ENCODE measurements around the gene UGT2A3. TPM values are rescaled to one million over a fixed set of nuclear protein-coding genes. Genes with fewer than 3 reads are reported as not detected.
"Not testable (repeated sequence)": the region's sequence is repeated elsewhere in the genome, so short reads cannot be mapped to it uniquely, and the experiment has no call there.

Gene UGT2A3
- total RNA-seq, 2 experiments from 2014 or later: not detected

- no peak overlapping the region for H3K4me3 ChIP-seq (ENCODE audit: low read depth, low read length, poor library complexity, severe bottlenecking)
- DNase-seq (ENCODE audit: low spot score): no peak
- H3K4me2 ChIP-seq (ENCODE audit: low read length): no peak overlapping the region
- H3K27ac ChIP-seq (ENCODE audit: low read depth, low read length, poor library complexity, severe bottlenecking): no peak overlapping the region
- H3K9me3 ChIP-seq (ENCODE audit: low read length): no peaks in the 10 kb centered on the region
- H3K36me3 ChIP-seq (ENCODE audit: insufficient read depth, low read length): no peaks in the 10 kb centered on the region
- no peaks in the 10 kb centered on the region for H3K79me2 ChIP-seq (ENCODE audit: insufficient read depth, low read depth, low read length)
- no TSS peak for BruUV-seq (replicated peaks)
- H2AFZ ChIP-seq (ENCODE audit: low read length): no peak overlapping the region
- H4K20me1 ChIP-seq (ENCODE audit: insufficient read depth, low read length): no peaks in the 10 kb centered on the region
- H3K9me2 ChIP-seq (ENCODE audit: insufficient read depth, low read length): no peaks in the 10 kb centered on the region
- no peaks in the 10 kb centered on the region for H3K4me1 ChIP-seq (ENCODE audit: insufficient read depth, low read length, poor library complexity, severe bottlenecking)
- ChIA-PET POLR2A (no interaction called here), CTCF (ENCODE audit: unreplicated experiment) (no interaction called here)
- intact Hi-C loops (cut with micrococcal nuclease; ENCODE audit: unreplicated experiment): no loop called here
- no peak for TF ChIP-seq EZH2phosphoT487 (IDR thresholded peaks at IDR 0.05; ENCODE audit: borderline replicate concordance, low read depth, low read length)
- no peak for TF ChIP-seq CTCF (conservative IDR thresholded peaks at IDR 0.05; ENCODE audit: low read length)
Observed at GRCh38 chr4:68963374-68963773, 11.8 kb upstream of the UGT2A3 start.

GRCh38 chr4:68962868-68963267, 11.3 kb upstream of the UGT2A3 start:
- H3K9me3 ChIP-seq (ENCODE audit: low read length): no peaks in the 10 kb centered on the region
- H3K9me2 ChIP-seq (ENCODE audit: insufficient read depth, low read length): no peaks in the 10 kb centered on the region
- H3K79me2 ChIP-seq (ENCODE audit: insufficient read depth, low read depth, low read length): no peaks in the 10 kb centered on the region
- TF ChIP-seq EZH2phosphoT487 (IDR thresholded peaks at IDR 0.05; ENCODE audit: borderline replicate concordance, low read depth, low read length) (no peak), CTCF (conservative IDR thresholded peaks at IDR 0.05; ENCODE audit: low read length) (no peak)
- CTCF ChIA-PET (ENCODE audit: unreplicated experiment): no interaction called here
- intact Hi-C loops (cut with micrococcal nuclease; ENCODE audit: unreplicated experiment): no loop called here
- no peak overlapping the region for H3K27ac ChIP-seq (ENCODE audit: low read depth, low read length, poor library complexity, severe bottlenecking)
- POLR2A ChIA-PET: no interaction called here
- no peak overlapping the region for H3K4me3 ChIP-seq (ENCODE audit: low read depth, low read length, poor library complexity, severe bottlenecking)
- BruUV-seq (replicated peaks): no TSS peak
- H2AFZ ChIP-seq (ENCODE audit: low read length): no peak overlapping the region
- H3K4me2 ChIP-seq (ENCODE audit: low read length): no peak overlapping the region
- no peaks in the 10 kb centered on the region for H3K4me1 ChIP-seq (ENCODE audit: insufficient read depth, low read length, poor library complexity, severe bottlenecking)
- H4K20me1 ChIP-seq (ENCODE audit: insufficient read depth, low read length): no peaks in the 10 kb centered on the region
- no peaks in the 10 kb centered on the region for H3K36me3 ChIP-seq (ENCODE audit: insufficient read depth, low read length)
- DNase-seq (ENCODE audit: low spot score): no peak

GRCh38 chr4:68960294-68961163, 8.9 kb upstream of the UGT2A3 start:
- intact Hi-C loops (cut with micrococcal nuclease; ENCODE audit: unreplicated experiment): no loop called here
- no TSS peak for BruUV-seq (replicated peaks)
- Histone ChIP-seq H4K20me1 (ENCODE audit: insufficient read depth, low read length) (no peaks in the 10 kb centered on the region), H2AFZ (ENCODE audit: low read length) (no peak overlapping the region), H3K79me2 (ENCODE audit: insufficient read depth, low read depth, low read length) (no peaks in the 10 kb centered on the region), H3K4me2 (ENCODE audit: low read length) (no peak overlapping the region), H3K4me1 (ENCODE audit: insufficient read depth, low read length, poor library complexity, severe bottlenecking) (no peaks in the 10 kb centered on the region), H3K36me3 (ENCODE audit: insufficient read depth, low read length) (no peaks in the 10 kb centered on the region), H3K4me3 (ENCODE audit: low read depth, low read length, poor library complexity, severe bottlenecking) (no peak overlapping the region), H3K9me3 (ENCODE audit: low read length) (no peaks in the 10 kb centered on the region), H3K9me2 (ENCODE audit: insufficient read depth, low read length) (no peaks in the 10 kb centered on the region), H3K27ac (ENCODE audit: low read depth, low read length, poor library complexity, severe bottlenecking) (no peak overlapping the region)
- TF ChIP-seq CTCF (conservative IDR thresholded peaks at IDR 0.05; ENCODE audit: low read length): no peak
- no peak for TF ChIP-seq EZH2phosphoT487 (IDR thresholded peaks at IDR 0.05; ENCODE audit: borderline replicate concordance, low read depth, low read length)
- ChIA-PET CTCF (ENCODE audit: unreplicated experiment) (no interaction called here), POLR2A (no interaction called here)
- DNase-seq (ENCODE audit: low spot score): no peak

GRCh38 chr4:68959085-68959484, 7.5 kb upstream of the UGT2A3 start:
- H3K36me3 ChIP-seq (ENCODE audit: insufficient read depth, low read length); H3K4me1 ChIP-seq (ENCODE audit: insufficient read depth, low read length, poor library complexity, severe bottlenecking); H3K4me3 ChIP-seq (ENCODE audit: low read depth, low read length, poor library complexity, severe bottlenecking); H3K27ac ChIP-seq (ENCODE audit: low read depth, low read length, poor library complexity, severe bottlenecking); CTCF ChIA-PET (ENCODE audit: unreplicated experiment); intact Hi-C loops (cut with micrococcal nuclease; ENCODE audit: unreplicated experiment); H3K4me2 ChIP-seq (ENCODE audit: low read length); DNase-seq (ENCODE audit: low spot score); H3K79me2 ChIP-seq (ENCODE audit: insufficient read depth, low read depth, low read length); H3K9me2 ChIP-seq (ENCODE audit: insufficient read depth, low read length); H4K20me1 ChIP-seq (ENCODE audit: insufficient read depth, low read length); H2AFZ ChIP-seq (ENCODE audit: low read length); BruUV-seq (replicated peaks); H3K9me3 ChIP-seq (ENCODE audit: low read length); POLR2A ChIA-PET: not testable (repeated sequence)

All from OCI-LY7 (cell line).